Measurements from ENCODE around the gene TMEM235. TPM values are rescaled to one million over a fixed set of nuclear protein-coding genes. Genes with fewer than 3 reads are reported as not detected.

Gene TMEM235
- total and polyA plus RNA-seq, 11 donors, result not detected

DNA sequence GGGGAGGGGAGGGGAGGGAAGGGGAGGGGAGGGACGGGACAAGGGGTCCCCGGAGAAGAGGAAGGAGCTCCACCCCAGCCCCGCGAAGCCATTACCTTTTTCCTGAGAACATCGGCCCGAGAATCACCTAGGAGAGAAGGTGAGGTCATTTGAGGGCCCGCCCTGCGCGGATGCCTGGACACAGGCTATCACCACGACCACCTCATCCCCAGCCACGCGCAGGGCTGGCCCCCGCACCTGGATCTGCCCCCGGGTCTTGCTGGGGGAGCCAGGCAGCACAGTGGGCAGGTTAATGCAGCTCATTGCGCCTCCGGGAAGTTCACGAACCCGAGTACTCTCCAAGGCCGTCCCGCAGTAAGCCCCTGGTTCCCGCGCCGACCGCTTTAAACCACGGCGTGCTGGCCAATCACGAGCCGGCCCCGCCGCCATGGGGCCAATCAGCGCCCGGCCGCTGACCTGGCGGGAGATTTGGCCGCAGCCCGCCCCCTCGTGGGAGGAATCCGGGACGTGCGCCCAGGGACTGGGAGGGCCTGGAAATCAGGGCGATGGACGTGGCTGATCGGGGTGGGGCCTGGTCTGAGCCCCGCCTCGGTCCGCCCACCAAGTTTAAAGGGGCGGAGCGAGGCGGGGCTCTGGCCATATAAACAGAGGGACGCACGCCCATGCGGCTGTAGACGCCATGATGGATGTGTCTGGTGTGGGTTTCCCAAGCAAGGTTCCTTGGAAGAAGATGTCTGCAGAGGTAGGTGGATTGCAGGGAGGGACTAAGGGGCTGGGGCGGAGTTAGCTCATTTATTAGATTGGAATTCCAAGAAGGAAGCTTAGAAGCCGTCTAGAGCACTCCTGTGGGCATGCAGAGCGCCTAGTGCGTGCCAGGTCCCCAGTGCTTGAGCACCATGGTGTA lies 44.5 kb upstream of the TMEM235 start, which contains the start of the genes AFMID and TK1:
TSS of gene AFMID (plus strand) at position 671 of the 904 bp plus-strand sequence. CDS start at position 680, 9 bp downstream.
TSS of gene TK1 (minus strand) at position 361 of the 904 bp plus-strand sequence. CDS start at position 303, 58 bp downstream.
- Histone ChIP-seq H3K9me3 (no peaks in the 10 kb centered on the region), H3K4me1 (peaks cover 0 to 38% (median 10%) of the 10 kb centered on the region in 12 donors), H3K4me3 (peak within 1 kb of the TSS; percentile 15 to 74 (median 56)), H3K27me3 (no peaks in the 10 kb centered on the region), H3K27ac (peak within 1 kb of the TSS in 11 of 12 donors; percentile 4 to 81 (median 54)), H3K36me3 (peaks cover 0 to 14% (median 5%) of the 10 kb centered on the region in 9 donors)
- TF ChIP-seq POLR2A (IDR thresholded peaks at IDR 0.05), result peak; percentile 41 to 87
- TF ChIP-seq, protein P1, sequence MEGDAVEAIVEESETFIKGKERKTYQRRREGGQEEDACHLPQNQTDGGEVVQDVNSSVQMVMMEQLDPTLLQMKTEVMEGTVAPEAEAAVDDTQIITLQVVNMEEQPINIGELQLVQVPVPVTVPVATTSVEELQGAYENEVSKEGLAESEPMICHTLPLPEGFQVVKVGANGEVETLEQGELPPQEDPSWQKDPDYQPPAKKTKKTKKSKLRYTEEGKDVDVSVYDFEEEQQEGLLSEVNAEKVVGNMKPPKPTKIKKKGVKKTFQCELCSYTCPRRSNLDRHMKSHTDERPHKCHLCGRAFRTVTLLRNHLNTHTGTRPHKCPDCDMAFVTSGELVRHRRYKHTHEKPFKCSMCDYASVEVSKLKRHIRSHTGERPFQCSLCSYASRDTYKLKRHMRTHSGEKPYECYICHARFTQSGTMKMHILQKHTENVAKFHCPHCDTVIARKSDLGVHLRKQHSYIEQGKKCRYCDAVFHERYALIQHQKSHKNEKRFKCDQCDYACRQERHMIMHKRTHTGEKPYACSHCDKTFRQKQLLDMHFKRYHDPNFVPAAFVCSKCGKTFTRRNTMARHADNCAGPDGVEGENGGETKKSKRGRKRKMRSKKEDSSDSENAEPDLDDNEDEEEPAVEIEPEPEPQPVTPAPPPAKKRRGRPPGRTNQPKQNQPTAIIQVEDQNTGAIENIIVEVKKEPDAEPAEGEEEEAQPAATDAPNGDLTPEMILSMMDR (IDR thresholded peaks at IDR 0.05), result peak; percentile 74 to 92 (median 84)
- peak; percentile 98 to 99 (median 98) for ATAC-seq
- DNase-seq, result peak; percentile 96 to 99 (median 97)
- WGBS, 4 donors, result 5 to 10% (median 6%) methylated on average over 28 to 57 of the region's 57 CpGs
- intact Hi-C loops (cut with DNase I), result loop anchor here in 1 of 10 donors (5.0 kb wide), 1 partner anchor 65 kb away; no protein-coding TSS in a partner anchor

DNA sequence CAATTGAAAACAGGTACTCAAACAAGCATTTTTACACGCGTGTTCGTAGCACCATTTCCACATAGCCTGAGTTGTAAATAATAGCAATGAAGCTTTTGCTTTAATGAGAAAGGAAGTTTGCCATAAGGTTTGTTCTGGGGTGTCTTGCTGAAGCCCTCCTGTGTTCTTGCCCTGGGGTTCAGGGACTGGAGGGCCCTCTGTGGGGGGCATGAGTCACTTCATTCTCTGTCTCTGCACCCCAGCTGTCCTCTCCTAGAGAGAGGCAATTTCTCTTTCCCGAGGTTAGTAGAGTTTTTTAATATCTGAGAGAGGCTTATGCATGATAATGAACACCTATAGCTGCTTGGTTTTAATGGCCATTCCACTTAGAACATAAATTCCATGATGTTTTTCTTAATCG lies 34.7 kb upstream of the TMEM235 start:
- ATAC-seq (no peak), DNase-seq (no peak)
- H3K27ac ChIP-seq, result no peak overlapping the region
- TF ChIP-seq POLR2A (IDR thresholded peaks at IDR 0.05), result no peak
- TF ChIP-seq, protein P1 (IDR thresholded peaks at IDR 0.05), result no peak
- H3K4me3 ChIP-seq, result no peak overlapping the region
- H3K4me1 ChIP-seq, result no peaks in the 10 kb centered on the region
- peaks cover 0 to 51% (median 28%) of the 10 kb centered on the region in 9 donors for H3K36me3 ChIP-seq
- WGBS, 4 donors, result 83 to 90% (median 88%) methylated on average over 5 of the region's 5 CpGs
- intact Hi-C loops (cut with DNase I), result no loop called here
- H3K9me3 ChIP-seq, result no peaks in the 10 kb centered on the region
- H3K27me3 ChIP-seq, result no peaks in the 10 kb centered on the region

DNA sequence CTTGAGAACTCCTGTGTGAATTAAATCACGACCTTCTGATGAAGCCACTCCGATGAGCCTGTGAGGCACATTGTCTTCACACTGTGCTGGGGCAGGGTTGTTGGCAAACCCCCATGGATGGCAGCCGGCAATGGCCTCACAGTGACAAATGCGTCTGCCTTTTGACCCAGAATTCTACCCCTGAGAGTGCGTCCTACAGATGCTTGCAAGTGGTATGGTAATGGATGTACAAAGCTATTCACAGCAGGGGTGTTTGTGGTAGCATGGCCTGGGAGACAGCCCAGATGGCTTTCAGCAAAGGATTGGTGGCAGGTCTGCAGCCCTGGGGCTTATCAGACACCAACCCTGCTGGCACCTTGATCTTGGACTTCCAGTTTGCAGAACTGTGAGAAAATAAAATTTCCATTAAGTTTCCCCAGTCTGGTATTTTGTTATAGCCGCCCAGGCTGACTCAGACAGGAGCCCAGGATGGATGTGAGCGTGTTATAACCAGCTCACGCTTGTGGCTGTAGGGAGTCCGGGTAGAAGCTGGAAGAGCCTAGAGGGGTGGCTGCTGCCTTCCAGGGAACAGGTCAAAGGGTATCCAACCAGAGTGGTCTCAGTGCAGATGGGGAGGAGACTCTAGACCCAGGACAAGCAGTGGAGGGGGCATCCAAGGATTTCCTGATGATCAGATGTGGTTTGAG lies 34.1 kb upstream of the TMEM235 start:
- DNase-seq (no peak), ATAC-seq (no peak)
- Histone ChIP-seq H3K36me3 (peaks cover 0 to 45% (median 25%) of the 10 kb centered on the region in 9 donors), H3K27ac (no peak overlapping the region), H3K4me1 (no peaks in the 10 kb centered on the region), H3K4me3 (no peak overlapping the region), H3K27me3 (no peaks in the 10 kb centered on the region), H3K9me3 (no peaks in the 10 kb centered on the region)
- 79 to 83% (median 83%) methylated on average over 9 of the region's 9 CpGs for WGBS, 4 donors
- intact Hi-C loops (cut with DNase I), result no loop called here
- TF ChIP-seq, protein P1 (IDR thresholded peaks at IDR 0.05), result no peak
- no peak for TF ChIP-seq POLR2A (IDR thresholded peaks at IDR 0.05)

DNA sequence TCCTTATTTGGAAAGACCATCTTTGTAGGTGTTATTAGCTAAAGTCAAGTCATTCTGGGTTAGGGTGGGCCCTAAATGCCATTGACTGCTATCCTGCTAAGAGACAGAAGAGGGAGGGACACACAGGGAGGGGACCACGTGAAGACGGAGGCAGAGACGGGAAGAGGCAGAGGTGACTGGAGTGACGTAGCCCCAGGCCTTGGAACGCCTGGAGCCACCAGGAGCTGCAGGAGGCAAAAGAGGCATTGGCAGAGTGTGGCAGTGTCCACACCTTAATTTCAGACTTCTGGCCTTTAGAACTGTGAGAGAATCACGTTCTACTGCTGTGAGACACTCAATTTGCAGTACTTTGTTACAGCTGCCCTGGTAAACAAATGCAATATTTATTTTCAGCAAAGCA lies 31.0 kb upstream of the TMEM235 start:
- Histone ChIP-seq H3K27me3 (no peaks in the 10 kb centered on the region), H3K9me3 (no peaks in the 10 kb centered on the region), H3K27ac (no peak overlapping the region), H3K4me1 (peaks cover 0 to 8% (median 0%) of the 10 kb centered on the region in 12 donors), H3K4me3 (no peak overlapping the region), H3K36me3 (peaks cover 0 to 44% (median 11%) of the 10 kb centered on the region in 9 donors)
- WGBS, 4 donors, result 89 to 94% (median 92%) methylated on average over 6 of the region's 6 CpGs
- ATAC-seq, result no peak
- DNase-seq, result no peak
- intact Hi-C loops (cut with DNase I), result no loop called here
- TF ChIP-seq, protein P1 (IDR thresholded peaks at IDR 0.05), result no peak
- no peak for TF ChIP-seq POLR2A (IDR thresholded peaks at IDR 0.05)

All from heart left ventricle (tissue), 16 donors.